Effector memory CD4-positive, alpha-beta T cell (primary cell): ENCODE data around the gene LIPF.
"Not testable (repeated sequence)": the region's sequence is repeated elsewhere in the genome, so short reads cannot be mapped to it uniquely, and the experiment has no call there.

Source experiments
- DNase-seq, 3 donors: peaks; one replicate each; pipeline ENCODE4 v3.0.0-alpha.2; 2020
- H3K27ac ChIP-seq: 2 replicates; pipeline ENCODE4 v1.7.0; 2013; ENCODE audit warnings: mild to moderate bottlenecking, low read length, moderate library complexity; ENCODE audit not compliant: insufficient read depth, poor library complexity, severe bottlenecking
- H3K27me3 ChIP-seq: replicated peaks from 2 replicates; pipeline ENCODE4 v1.7.0; 2013; ENCODE audit warnings: mild to moderate bottlenecking, low read length; ENCODE audit not compliant: insufficient read depth, control insufficient read depth, poor library complexity, severe bottlenecking
- H3K36me3 ChIP-seq: 2 replicates; pipeline ENCODE4 v1.7.0; 2013; ENCODE audit warnings: mild to moderate bottlenecking, low read length, moderate library complexity; ENCODE audit not compliant: control insufficient read depth, insufficient read depth
- H3K4me1 ChIP-seq: 2 replicates; pipeline ENCODE4 v1.7.0; 2013; ENCODE audit warnings: low read length, mild to moderate bottlenecking; ENCODE audit not compliant: control insufficient read depth, insufficient read depth, poor library complexity, severe bottlenecking
- H3K4me3 ChIP-seq: 2 replicates; pipeline ENCODE4 v1.7.0; 2013; ENCODE audit warnings: low read length, low read depth, mild to moderate bottlenecking; ENCODE audit not compliant: insufficient read depth, poor library complexity, severe bottlenecking
- H3K9me3 ChIP-seq: 2 replicates; pipeline ENCODE4 v1.7.0; 2013; ENCODE audit warnings: mild to moderate bottlenecking, low read length, moderate library complexity; ENCODE audit not compliant: control insufficient read depth

Gene LIPF

GRCh38 chr10:88647061-88647615, 17.1 kb upstream of the LIPF start:
- Histone ChIP-seq H3K9me3 (no peaks in the 10 kb centered on the region), H3K4me3 (no peak overlapping the region), H3K27ac (no peak overlapping the region), H3K36me3 (no peaks in the 10 kb centered on the region), H3K27me3 (no peaks in the 10 kb centered on the region), H3K4me1 (no peaks in the 10 kb centered on the region)
- no peak for DNase-seq

- Histone ChIP-seq H3K9me3 (no peaks in the 10 kb centered on the region), H3K27me3 (no peaks in the 10 kb centered on the region), H3K36me3 (no peaks in the 10 kb centered on the region), H3K4me1 (no peaks in the 10 kb centered on the region), H3K4me3 (no peak overlapping the region), H3K27ac (no peak overlapping the region)
- DNase-seq = no peak
Measured at GRCh38 chr10:88651101-88651551, 13.1 kb upstream of the LIPF start.

- Histone ChIP-seq H3K4me3 (no peak overlapping the region), H3K27ac (no peak overlapping the region), H3K9me3 (no peaks in the 10 kb centered on the region), H3K4me1 (no peaks in the 10 kb centered on the region), H3K36me3 (no peaks in the 10 kb centered on the region), H3K27me3 (no peaks in the 10 kb centered on the region)
- no peak for DNase-seq
Measured at GRCh38 chr10:88652616-88653015, 11.6 kb upstream of the LIPF start.

- Histone ChIP-seq H3K4me1 (no peaks in the 10 kb centered on the region), H3K4me3 (no peak overlapping the region), H3K27me3 (no peaks in the 10 kb centered on the region), H3K36me3 (no peaks in the 10 kb centered on the region), H3K27ac (no peak overlapping the region), H3K9me3 (no peaks in the 10 kb centered on the region)
- no peak for DNase-seq
Measured at GRCh38 chr10:88657901-88658300, 6.3 kb upstream of the LIPF start.

- no peaks in the 10 kb centered on the region for H3K4me1 ChIP-seq
Measured at GRCh38 chr10:88659725-88660597, 4.3 kb upstream of the LIPF start.

GRCh38 chr10:88660598-88660884, 3.7 kb upstream of the LIPF start:
- no peak overlapping the region for H3K4me3 ChIP-seq
- DNase-seq = no peak
- H3K27me3 ChIP-seq = no peaks in the 10 kb centered on the region
- H3K4me1 ChIP-seq = no peaks in the 10 kb centered on the region
- H3K27ac ChIP-seq = no peak overlapping the region
- H3K36me3 ChIP-seq = no peaks in the 10 kb centered on the region
- H3K9me3 ChIP-seq = no peaks in the 10 kb centered on the region

More at GRCh38 chr10:88659725-88660597, 4.3 kb upstream of the LIPF start:
- no peak for DNase-seq
- Histone ChIP-seq H3K4me3 (no peak overlapping the region), H3K9me3 (no peaks in the 10 kb centered on the region), H3K27me3 (no peaks in the 10 kb centered on the region), H3K27ac (no peak overlapping the region), H3K36me3 (no peaks in the 10 kb centered on the region)

- DNase-seq = no peak
- Histone ChIP-seq H3K9me3 (no peaks in the 10 kb centered on the region), H3K4me1 (no peaks in the 10 kb centered on the region), H3K4me3 (no peak overlapping the region), H3K27ac (no peak overlapping the region), H3K27me3 (no peaks in the 10 kb centered on the region), H3K36me3 (no peaks in the 10 kb centered on the region)
Measured at GRCh38 chr10:88661018-88661417, 3.2 kb upstream of the LIPF start.

GRCh38 chr10:88661577-88661976, 2.7 kb upstream of the LIPF start:
- H3K27ac ChIP-seq = no peak overlapping the region
- H3K4me3 ChIP-seq = no peak overlapping the region

GRCh38 chr10:88663153-88663552, 1.1 kb upstream of the LIPF start:
- not testable (repeated sequence) for H3K4me3 ChIP-seq, H3K27ac ChIP-seq, DNase-seq, H3K9me3 ChIP-seq, H3K4me1 ChIP-seq, H3K27me3 ChIP-seq, H3K36me3 ChIP-seq

More at GRCh38 chr10:88661577-88661976, 2.7 kb upstream of the LIPF start:
- Histone ChIP-seq H3K9me3 (no peaks in the 10 kb centered on the region), H3K36me3 (no peaks in the 10 kb centered on the region), H3K4me1 (no peaks in the 10 kb centered on the region), H3K27me3 (no peaks in the 10 kb centered on the region)
- DNase-seq = no peak

GRCh38 chr10:88668465-88668864, 4.2 kb downstream of the LIPF start:
- H3K4me3 ChIP-seq = no peak overlapping the region
- no peaks in the 10 kb centered on the region for H3K9me3 ChIP-seq
- no peaks in the 10 kb centered on the region for H3K4me1 ChIP-seq
- H3K27ac ChIP-seq = no peak overlapping the region
- no peaks in the 10 kb centered on the region for H3K27me3 ChIP-seq
- H3K36me3 ChIP-seq = no peaks in the 10 kb centered on the region
- no peak for DNase-seq
